Muscle of leg (tissue), 11 donors: ENCODE results near the gene ATP8A2. TPM values are rescaled to one million over a fixed set of nuclear protein-coding genes. Genes with fewer than 3 reads are reported as not detected.

Experiments used
- DNase-seq: peaks from one replicate; pipeline ENCODE4 v3.0.0; 2013
- H3K27ac ChIP-seq: one replicate; pipeline ENCODE4 v1.5.1; 2013; ENCODE audit warnings: mild to moderate bottlenecking, low read length, control low read depth
- H3K27me3 ChIP-seq: one replicate; pipeline ENCODE4 v1.6.1; 2013; ENCODE audit warnings: low read length; ENCODE audit not compliant: control insufficient read depth, insufficient read depth
- H3K36me3 ChIP-seq: one replicate; pipeline ENCODE4 v1.6.1; 2013; ENCODE audit warnings: low read length; ENCODE audit not compliant: control insufficient read depth, insufficient read depth
- H3K4me1 ChIP-seq: one replicate; pipeline ENCODE4 v1.6.1; 2013; ENCODE audit warnings: low read length; ENCODE audit not compliant: control insufficient read depth, insufficient read depth
- H3K4me3 ChIP-seq: one replicate; pipeline ENCODE4 v1.5.1; 2013; ENCODE audit warnings: low read length, control low read depth
- H3K9me3 ChIP-seq: replicated peaks from 2 replicates; pipeline ENCODE4 v1.6.1; 2013; ENCODE audit warnings: low read depth, low read length; ENCODE audit not compliant: control insufficient read depth
- WGBS: methylation state at CpG from one replicate; pipeline ENCODE4 v1.1.5; 2013; ENCODE audit warnings: missing lambda C conversion rate; ENCODE audit not compliant: insufficient coverage; 5-methylcytosine and 5-hydroxymethylcytosine counted together
- polyA plus RNA-seq, 8 donors: library from polyadenylated mRNA; unstranded; fragments of 120-200 nt; gene quantifications; one replicate each; pipeline versions ENCODE4 v1.2.1 to v1.2.3, GENCODE V29; 2013; ENCODE audit warnings: inconsistent platforms in 1 of 8, low replicate concordance in 1 of 8; ENCODE audit not compliant: insufficient read length in 8 of 8, insufficient read depth in 1 of 8
- total RNA-seq: library from RNA; stranded (reverse); fragments of 120-200 nt; gene quantifications from one replicate; pipeline ENCODE4 v1.2.4, GENCODE V29; 2013

The ATP8A2 gene
- total and polyA plus RNA-seq, 9 donors = 0.89 to 2.9 (median 1.6) TPM

DNA sequence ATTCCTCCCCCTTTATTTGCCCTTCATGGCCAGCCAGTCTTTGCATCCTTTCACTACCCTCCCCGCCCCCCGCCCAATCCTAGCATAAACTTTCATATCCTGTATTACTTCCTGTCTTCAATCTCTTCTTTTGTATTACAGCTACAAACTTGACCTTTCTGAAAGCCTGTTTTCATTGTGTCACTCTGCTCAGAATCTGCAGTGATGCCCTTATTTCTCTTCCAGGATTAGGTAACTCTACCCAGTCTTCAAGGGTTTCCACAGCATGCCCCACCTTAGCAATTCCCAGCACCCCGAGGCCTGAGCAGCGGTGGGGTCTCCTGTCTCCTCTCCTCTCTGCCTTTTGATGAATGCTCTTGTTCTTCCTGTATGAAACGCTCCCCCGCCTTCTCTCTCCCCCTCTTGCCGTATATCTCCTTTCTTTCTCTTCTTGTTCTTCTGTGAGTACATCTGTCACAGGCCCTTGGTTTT, 534.5 kb downstream of the ATP8A2 start:
- no peak for DNase-seq
- 68% methylated on average over 5 of the region's 7 CpGs for WGBS
- no peaks in the 10 kb centered on the region for H3K36me3 ChIP-seq

DNA sequence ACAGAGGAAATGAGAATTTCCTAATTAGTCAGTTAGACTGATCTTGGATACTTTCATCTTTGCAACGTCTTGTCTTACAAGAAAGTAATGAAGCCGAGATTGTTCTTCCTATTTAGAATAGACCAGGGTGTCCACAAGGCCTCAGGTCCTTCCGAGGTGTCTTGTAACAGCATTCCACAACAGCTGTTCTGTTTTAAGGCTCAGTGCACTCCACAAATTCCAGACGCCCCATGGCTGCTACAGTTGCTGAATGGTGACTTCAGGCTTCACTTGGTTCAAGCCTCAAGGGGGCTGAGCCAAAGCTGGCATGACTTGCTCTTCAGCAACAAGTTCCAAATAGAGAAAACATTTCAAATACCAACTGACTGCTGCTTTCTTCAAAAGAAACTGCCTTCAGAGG, 536.6 kb downstream of the ATP8A2 start:
- DNase-seq = peak; percentile 67
- H3K27ac ChIP-seq = peak overlapping the region; percentile 29

More for the DNA sequence above, 534.5 kb downstream of the ATP8A2 start:
- Histone ChIP-seq H3K27me3 (no peaks in the 10 kb centered on the region), H3K9me3 (no peaks in the 10 kb centered on the region), H3K4me1 (peaks cover 9% of the 10 kb centered on the region), H3K27ac (no peak overlapping the region), H3K4me3 (no peak overlapping the region)

DNA sequence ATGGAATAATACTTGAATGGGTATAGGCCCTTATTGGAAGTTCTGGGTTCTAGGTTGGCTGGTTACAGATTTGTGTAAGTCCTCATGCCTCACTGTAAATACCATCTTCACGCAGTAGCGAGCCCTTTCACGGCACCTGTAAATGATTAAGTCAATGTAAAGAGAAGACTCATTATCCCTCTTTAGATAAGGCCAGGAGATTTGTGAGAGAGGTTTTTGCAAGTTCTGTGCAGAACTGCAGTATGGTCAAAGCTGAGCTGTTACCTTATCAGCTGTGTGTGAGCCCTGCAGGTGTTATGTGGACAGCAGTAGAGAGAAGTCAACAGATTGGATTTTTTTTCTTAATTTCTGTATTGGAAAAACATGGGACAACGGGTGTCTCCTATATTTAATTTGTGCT, 538.5 kb downstream of the ATP8A2 start:
- H3K9me3 ChIP-seq = no peaks in the 10 kb centered on the region
- H3K4me3 ChIP-seq = no peak overlapping the region
- WGBS = 50% methylated on average over 1 of the region's 4 CpGs

More for the DNA sequence above, 536.6 kb downstream of the ATP8A2 start:
- H3K9me3 ChIP-seq = no peaks in the 10 kb centered on the region
- no peak overlapping the region for H3K4me3 ChIP-seq
- H3K27me3 ChIP-seq = no peaks in the 10 kb centered on the region
- peaks cover 11% of the 10 kb centered on the region for H3K4me1 ChIP-seq
- 64% methylated on average over 3 of the region's 4 CpGs for WGBS
- no peaks in the 10 kb centered on the region for H3K36me3 ChIP-seq

DNA sequence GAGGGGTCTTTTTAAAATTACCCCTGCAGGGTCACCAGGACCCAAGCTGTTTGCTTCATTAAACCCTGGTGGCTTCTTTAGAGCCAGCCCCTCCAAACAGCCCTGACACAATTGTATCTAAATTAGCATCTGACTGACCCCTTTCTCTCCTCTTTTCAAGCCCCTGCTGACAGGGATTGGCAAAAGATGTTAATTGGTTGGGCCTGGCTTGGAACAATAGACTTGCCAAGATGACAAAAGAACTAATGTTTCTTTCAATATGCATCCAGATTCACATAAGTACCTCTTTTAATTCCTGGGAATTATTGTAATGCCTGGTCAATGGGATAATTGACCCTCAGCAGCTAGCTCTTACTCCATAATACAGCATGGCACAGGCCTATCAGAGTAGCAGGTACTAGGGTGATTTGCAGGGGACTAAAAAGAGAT, 539.2 kb downstream of the ATP8A2 start:
- Histone ChIP-seq H3K9me3 (no peaks in the 10 kb centered on the region), H3K27me3 (no peaks in the 10 kb centered on the region), H3K36me3 (no peaks in the 10 kb centered on the region), H3K4me1 (peaks cover 11% of the 10 kb centered on the region), H3K4me3 (no peak overlapping the region), H3K27ac (no peak overlapping the region)
- no peak for DNase-seq

More for the DNA sequence above, 538.5 kb downstream of the ATP8A2 start:
- peaks cover 12% of the 10 kb centered on the region for H3K4me1 ChIP-seq
- H3K36me3 ChIP-seq = no peaks in the 10 kb centered on the region
- H3K27ac ChIP-seq = no peak overlapping the region
- H3K27me3 ChIP-seq = no peaks in the 10 kb centered on the region
- DNase-seq = no peak

DNA sequence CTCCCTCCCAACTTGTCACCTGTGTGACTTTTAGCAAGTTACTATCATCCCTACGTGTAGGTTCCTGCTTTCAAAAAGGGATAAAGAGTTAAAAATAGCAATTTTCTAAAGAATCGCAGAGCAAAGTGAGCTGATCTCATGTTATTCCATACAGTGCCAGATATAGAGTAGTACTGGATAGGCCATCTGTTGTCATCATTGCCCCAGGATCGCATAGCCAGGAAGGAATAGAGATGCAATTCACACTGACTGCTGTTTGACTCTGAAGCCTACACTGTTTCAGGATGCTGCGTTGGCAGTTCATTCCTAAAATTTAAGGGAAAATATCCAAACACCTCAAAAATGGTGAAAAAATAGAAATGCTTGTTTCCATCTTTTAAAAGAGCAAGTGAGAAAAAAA, 541.2 kb downstream of the ATP8A2 start:
- H3K9me3 ChIP-seq = no peaks in the 10 kb centered on the region
- 83% methylated on average over 2 of the region's 4 CpGs for WGBS
- H3K4me3 ChIP-seq = no peak overlapping the region
- no peaks in the 10 kb centered on the region for H3K36me3 ChIP-seq
- no peak overlapping the region for H3K27ac ChIP-seq
- peaks cover 11% of the 10 kb centered on the region for H3K4me1 ChIP-seq
- H3K27me3 ChIP-seq = no peaks in the 10 kb centered on the region
- peak; percentile 50 for DNase-seq

DNA sequence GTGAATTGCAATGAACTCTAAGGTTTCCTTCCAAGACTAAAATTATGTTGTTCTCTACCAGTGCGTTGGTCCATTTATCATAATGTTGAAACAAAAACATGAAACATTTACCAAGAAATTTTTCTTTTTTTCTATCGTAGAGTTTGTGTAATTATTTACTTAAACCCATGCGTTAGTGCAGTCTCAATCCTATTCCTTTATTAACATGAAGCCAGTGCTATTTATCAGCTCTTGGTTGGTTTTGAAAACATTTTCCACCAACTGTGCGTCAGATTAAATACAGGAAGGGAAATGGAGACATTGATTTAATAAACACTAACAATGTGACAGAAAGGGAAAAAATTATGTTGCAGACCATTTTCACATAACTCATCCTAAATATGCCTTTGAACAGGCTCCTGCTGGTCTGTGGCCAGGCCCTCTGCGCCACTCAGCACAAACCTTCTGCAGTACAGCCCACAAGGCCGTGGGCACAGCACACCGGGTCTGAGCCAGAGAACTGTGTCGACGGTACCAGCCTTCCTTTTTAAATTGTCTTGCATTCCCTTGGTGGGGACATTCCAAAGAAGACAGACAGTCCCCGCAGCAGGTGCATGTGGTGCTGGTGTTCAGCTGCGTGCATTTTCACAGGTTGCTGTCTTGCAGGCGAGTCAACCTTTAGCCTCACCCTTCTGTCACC, 544.2 kb downstream of the ATP8A2 start:
- Histone ChIP-seq H3K27ac (no peak overlapping the region), H3K4me3 (no peak overlapping the region), H3K36me3 (no peaks in the 10 kb centered on the region), H3K27me3 (no peaks in the 10 kb centered on the region), H3K9me3 (no peaks in the 10 kb centered on the region), H3K4me1 (peaks cover 14% of the 10 kb centered on the region)
- WGBS = 77% methylated on average over 7 of the region's 12 CpGs
- no peak for DNase-seq

DNA sequence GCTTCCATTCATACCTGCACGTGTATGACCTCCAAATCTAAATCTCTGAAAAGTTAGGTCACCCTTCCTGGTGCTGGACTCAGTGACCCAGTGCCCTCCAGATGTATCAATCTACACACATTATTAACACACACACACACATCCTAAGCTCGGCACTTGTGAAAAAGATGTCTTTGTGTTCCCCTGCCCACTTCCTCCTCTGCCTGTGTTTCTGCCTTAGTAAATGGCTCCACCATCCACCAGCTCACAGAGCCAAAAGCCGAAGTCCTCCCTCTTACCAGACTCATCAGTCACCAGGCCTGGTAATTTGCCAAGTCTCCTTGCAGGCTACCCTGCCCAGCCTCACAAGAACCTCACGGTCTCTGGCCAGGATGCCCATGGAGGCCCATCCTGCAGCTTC, 548.5 kb downstream of the ATP8A2 start:
- no peaks in the 10 kb centered on the region for H3K27me3 ChIP-seq
- H3K27ac ChIP-seq = no peak overlapping the region
- peaks cover 23% of the 10 kb centered on the region for H3K4me1 ChIP-seq
- no peaks in the 10 kb centered on the region for H3K36me3 ChIP-seq
- 93% methylated on average over 4 of the region's 4 CpGs for WGBS
- no peak overlapping the region for H3K4me3 ChIP-seq
- no peak for DNase-seq
- no peaks in the 10 kb centered on the region for H3K9me3 ChIP-seq

DNA sequence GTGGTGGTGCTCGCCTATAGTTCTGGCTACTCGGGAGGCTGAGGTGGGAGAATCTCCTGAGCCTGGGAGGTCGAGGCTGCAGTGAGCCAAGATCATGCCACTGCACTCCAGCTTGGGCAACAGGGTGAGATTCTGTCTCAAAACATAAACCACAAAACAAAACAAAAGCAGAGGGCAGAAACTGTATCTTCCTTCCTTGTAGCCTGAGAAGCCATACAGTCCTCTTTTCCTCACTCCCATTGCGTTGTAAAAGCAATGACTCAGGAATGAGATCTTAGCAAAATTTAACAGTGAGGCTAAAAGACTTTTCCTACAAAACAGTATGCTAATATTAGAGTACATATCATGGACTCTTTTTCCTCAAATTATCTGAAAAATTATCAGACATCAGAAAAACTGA, 549.2 kb downstream of the ATP8A2 start:
- H3K9me3 ChIP-seq = no peaks in the 10 kb centered on the region

DNA sequence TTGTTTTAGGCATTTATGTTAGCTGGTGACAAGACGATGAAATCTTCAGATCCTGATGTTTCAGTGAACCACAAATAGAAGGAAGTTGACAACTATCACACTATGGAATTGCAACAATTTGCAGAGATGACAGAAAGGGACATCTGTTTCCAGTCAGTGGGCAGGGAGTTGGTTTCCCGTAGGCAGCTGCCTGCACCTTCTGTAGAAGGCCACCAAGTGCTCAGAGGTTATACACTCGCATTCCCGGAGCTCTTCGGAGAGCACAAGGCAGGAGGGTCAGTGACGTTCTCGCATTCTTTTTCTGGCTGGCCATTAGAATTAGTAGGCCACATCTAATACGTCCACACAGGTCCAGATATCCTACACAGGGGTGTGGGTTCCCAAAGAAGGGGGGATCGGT, 550.6 kb downstream of the ATP8A2 start:
- peaks cover 25% of the 10 kb centered on the region for H3K4me1 ChIP-seq
- H3K4me3 ChIP-seq = no peak overlapping the region
- H3K9me3 ChIP-seq = no peaks in the 10 kb centered on the region
- H3K36me3 ChIP-seq = no peaks in the 10 kb centered on the region
- peak; percentile 79 for DNase-seq
- H3K27ac ChIP-seq = peak overlapping the region; percentile 89
- WGBS = 57% methylated on average over 2 of the region's 9 CpGs
- H3K27me3 ChIP-seq = no peaks in the 10 kb centered on the region

More for the DNA sequence above, 549.2 kb downstream of the ATP8A2 start:
- H3K27me3 ChIP-seq = no peaks in the 10 kb centered on the region
- H3K36me3 ChIP-seq = no peaks in the 10 kb centered on the region
- no peak overlapping the region for H3K4me3 ChIP-seq
- no peak overlapping the region for H3K27ac ChIP-seq
- no CpG with 5 or more reads among the region's 4 CpGs for WGBS
- peaks cover 20% of the 10 kb centered on the region for H3K4me1 ChIP-seq
- no peak for DNase-seq

DNA sequence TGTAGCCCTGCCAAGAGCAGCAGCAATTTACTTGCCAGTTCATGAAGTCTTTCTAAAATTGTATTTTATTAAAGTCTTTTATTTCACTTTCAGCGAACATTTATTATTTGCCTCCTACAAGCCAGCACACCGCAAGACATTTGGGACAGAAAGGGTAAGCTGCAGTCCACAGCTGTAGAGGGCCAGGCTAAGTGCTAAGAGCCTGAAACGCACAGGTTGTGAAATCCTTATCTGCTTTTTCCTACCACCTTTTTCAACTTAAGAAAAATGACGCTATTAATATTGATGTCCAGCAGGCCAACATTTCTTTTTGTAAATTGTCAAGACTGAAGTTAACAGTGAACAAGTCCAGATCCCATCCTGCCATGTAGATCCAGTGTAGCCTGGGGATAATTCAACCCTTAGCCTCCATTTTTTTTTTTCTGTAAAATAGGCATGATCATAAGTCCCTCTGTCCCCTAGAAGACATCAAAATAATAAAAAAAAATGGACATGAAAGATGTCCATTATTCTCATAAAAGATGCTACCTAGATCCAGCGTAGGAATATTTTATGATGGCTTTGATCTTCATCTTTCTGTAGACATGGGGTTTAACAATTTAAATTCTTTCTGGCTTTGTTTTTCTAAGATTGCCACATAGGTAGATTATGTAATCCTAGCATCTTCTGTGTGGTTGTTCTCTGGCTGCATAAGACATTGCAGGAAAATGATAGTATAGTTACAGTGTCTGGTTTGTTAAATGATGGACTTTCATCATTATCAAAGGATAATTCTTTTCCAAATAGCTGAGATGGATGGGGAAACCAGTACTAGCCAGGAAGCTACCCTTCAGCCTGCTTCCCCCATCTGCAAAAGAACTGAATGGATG, 551.7 kb downstream of the ATP8A2 start:
- Histone ChIP-seq H3K27me3 (no peaks in the 10 kb centered on the region), H3K36me3 (no peaks in the 10 kb centered on the region), H3K4me1 (peaks cover 34% of the 10 kb centered on the region), H3K4me3 (no peak overlapping the region), H3K9me3 (no peaks in the 10 kb centered on the region), H3K27ac (peak overlapping the region; percentile 89)
- no peak for DNase-seq
- 25% methylated on average over 1 of the region's 5 CpGs for WGBS
